GM12878 (cell line): ENCODE results near the gene CST6. TPM values are rescaled to one million over a fixed set of nuclear protein-coding genes. Genes with fewer than 3 reads are reported as not detected.

Experiments used
- ATAC-seq: fragments of 200-7000 bp; cut with Tn5 transposase; 3 replicates; pipeline ENCODE4 v1.9.1; 2020; ENCODE audit warnings: mild to moderate bottlenecking, moderate library complexity
- BruUV-seq: library from RNA; stranded (reverse); fragments of 400-500 nt; replicated peaks from 2 replicates; lab custom pipeline; 2021; lab: Mats Ljungman, UMichigan
- CTCF ChIA-PET: fragments of 300-600 bp; sonication (Branson Sonifier 250); formaldehyde crosslinking; extraction: SDS; loops from one replicate; lab custom pipeline; 2021; ENCODE audit warnings: inconsistent platforms; lab: Yijun Ruan, JAX
- POLR2A ChIA-PET: fragments of 350-600 bp; formaldehyde crosslinking; extraction: SDS; loops from one replicate; lab custom pipeline; 2021; ENCODE audit warnings: inconsistent platforms; lab: Charles Lee
- RAD21 ChIA-PET: fragments of 300-600 bp; sonication (Branson Sonifier 250); formaldehyde crosslinking; loops from one replicate; lab custom pipeline; 2023; ENCODE audit warnings: antibody characterized with exemption; ENCODE audit not compliant: unreplicated experiment; lab: Charles Lee
- SMC1A ChIA-PET: fragments of 300-600 bp; sonication (Branson Sonifier 250); formaldehyde crosslinking; loops from one replicate; lab custom pipeline; 2023; ENCODE audit not compliant: unreplicated experiment, uncharacterized antibody; lab: Charles Lee
- DNase-seq: peaks from one replicate; pipeline ENCODE4 v3.0.0-alpha.2; 2011; ENCODE audit warnings: low read depth, low spot score
- FAIRE-seq: peaks from 3 replicates; lab custom pipeline; 2011; peaks lifted over from hg19 to GRCh38; lab: Jason Lieb, UNC
- H2AFZ ChIP-seq: 2 replicates; pipeline ENCODE4 v1.6.0; 2011; ENCODE audit warnings: low read depth, low read length, control low read depth; ENCODE audit not compliant: control insufficient read depth
- H3K27ac ChIP-seq: 2 replicates; pipeline ENCODE4 v1.5.1; 2011; ENCODE audit warnings: control low read depth; ENCODE audit not compliant: control insufficient read depth, insufficient read depth
- H3K27me3 ChIP-seq, 2 experiments: replicated peaks in 1 of 2; 2 replicates each; pipeline versions ENCODE4 v1.6.0 to v1.6.1; 2011; ENCODE audit warnings: low read length in 1 of 2; ENCODE audit not compliant: control insufficient read depth in 2 of 2, insufficient read depth in 2 of 2
- H3K36me3 ChIP-seq, 2 experiments: 2 replicates each; pipeline ENCODE4 v1.5.1; 2011; ENCODE audit warnings: low read length in 1 of 2; ENCODE audit not compliant: control insufficient read depth in 2 of 2, insufficient read depth in 2 of 2
- H3K4me1 ChIP-seq: 2 replicates; pipeline ENCODE4 v1.6.1; 2011; ENCODE audit warnings: mild to moderate bottlenecking, low read length, moderate library complexity, mixed read lengths; ENCODE audit not compliant: control insufficient read depth, insufficient read depth
- H3K4me2 ChIP-seq: 2 replicates; pipeline ENCODE4 v1.6.0; 2011; ENCODE audit warnings: control low read depth; ENCODE audit not compliant: control insufficient read depth, insufficient read depth
- H3K4me3 ChIP-seq: fragments of 200-600 bp; sonication (generic); 2 replicates; pipeline ENCODE4 v1.5.1; 2016
- H3K79me2 ChIP-seq: 2 replicates; pipeline ENCODE4 v1.6.0; 2011; ENCODE audit warnings: low read length; ENCODE audit not compliant: control insufficient read depth, insufficient read depth
- H3K9ac ChIP-seq: 2 replicates; pipeline ENCODE4 v1.8.0; 2011; ENCODE audit warnings: low read length, control low read depth, mixed read lengths; ENCODE audit not compliant: control insufficient read depth, insufficient read depth
- H3K9me3 ChIP-seq: replicated peaks from 3 replicates; pipeline ENCODE4 v1.5.1; 2011; ENCODE audit warnings: mild to moderate bottlenecking, low read length; ENCODE audit not compliant: control insufficient read depth, insufficient read depth
- H4K20me1 ChIP-seq: 2 replicates; pipeline ENCODE4 v1.6.0; 2011; ENCODE audit not compliant: control insufficient read depth, insufficient read depth
- JUND ChIP-seq: IDR thresholded peaks from 2 replicates; pipeline ENCODE4 v1.6.1; 2012; ENCODE audit warnings: low read depth, mild to moderate bottlenecking, low read length, improper control_type of control experiment, moderate library complexity
- USF1 ChIP-seq: IDR thresholded peaks from 2 replicates; pipeline ENCODE4 v1.6.1; 2011; ENCODE audit warnings: borderline replicate concordance, low read depth, mild to moderate bottlenecking, moderate library complexity, mixed read lengths, low read length; ENCODE audit not compliant: insufficient read depth; ENCODE audit errors: extremely low read length
- ZZZ3 ChIP-seq: IDR thresholded peaks from 2 replicates; pipeline ENCODE4 v1.6.1; 2011; ENCODE audit warnings: low read depth; ENCODE audit not compliant: control insufficient read depth, insufficient read length
- WGBS: methylation state at CpG from one replicate; pipeline ENCODE4 v1.1.6; 2016; ENCODE audit warnings: low lambda C conversion rate; ENCODE audit not compliant: insufficient replicate concordance, insufficient coverage; ENCODE audit errors: missing lambda C conversion rate; 5-methylcytosine and 5-hydroxymethylcytosine counted together
- in situ Hi-C: fragments of 300-500 bp; cut with MboI; formaldehyde crosslinking; loops from 9 replicates; pipeline ENCODE4 v1.14.3; 2018; ENCODE audit warnings: mixed read lengths
- intact Hi-C: fragments of 100-400 bp; cut with micrococcal nuclease; formaldehyde crosslinking; loops from one replicate; pipeline ENCODE4 v1.14.2; 2022; ENCODE audit not compliant: unreplicated experiment
- polyA plus RNA-seq, 11 experiments: library from polyadenylated mRNA; depleted of rRNA in 4 of 11; unstranded in 6 of 11; stranded (reverse) in 5 of 11; fragments of >200 nt; fragmentation: Nextera tagmentation in 4 of 11; fragmentation: Illumina TruSeq in 1 of 11; extraction: Ambion mirVana in 4 of 11; extraction: Trizol in 1 of 11; gene quantifications; 1 replicate in 1 of 11; 2 replicates in 10 of 11; pipeline versions ENCODE4 v1.2.1 to v1.2.3, GENCODE V29; 2011 to 2016; ENCODE audit warnings: inconsistent platforms in 2 of 11, missing spikeins in 2 of 11, low read depth in 1 of 11
- total RNA-seq, 4 experiments: library from RNA; depleted of rRNA in 3 of 4; stranded (reverse); fragments of >200 nt in 3 of 4; fragmentation: Illumina TruSeq in 1 of 4; extraction: Trizol in 1 of 4; gene quantifications; 2 replicates each; pipeline versions ENCODE4 v1.2.1 to v1.2.3, GENCODE V29; 2013 to 2021

The CST6 gene
- total and polyA plus RNA-seq, 10 of the 15 experiments (the other 5 are each of a cell fraction or from before 2014, with no cell fraction given) = not detected

- no peak for DNase-seq
- ChIA-PET RAD21 (no interaction called here), CTCF (interaction anchor here (0.5 to 1.2 kb wide), 2 partner anchors 84 to 764 kb away, joined by 3 to 5 read pairs; no protein-coding TSS in a partner anchor), POLR2A (interaction anchor here (1.0 kb wide), 1 partner anchor 41 kb away, joined by 7 read pairs; no protein-coding TSS in a partner anchor), SMC1A (no interaction called here)
- Histone ChIP-seq H3K27me3 (no peaks in the 10 kb centered on the region), H3K9me3 (no peaks in the 10 kb centered on the region), H3K4me1 (no peaks in the 10 kb centered on the region), H3K27ac (no peak overlapping the region), H3K4me3 (no peak overlapping the region), H3K36me3 (peaks cover 33 to 35% of the 10 kb centered on the region in 2 experiments; a peak in 3 of 4 replicates), H3K9ac (no peak overlapping the region), H3K4me2 (no peak overlapping the region), H4K20me1 (no peaks in the 10 kb centered on the region; the same call in 1 of the 2 replicates), H3K79me2 (peaks cover 6% of the 10 kb centered on the region), H2AFZ (no peak overlapping the region)
- WGBS = 81% methylated on average over 15 of the region's 15 CpGs
- TF ChIP-seq USF1 (no peak), JUND (no peak), ZZZ3 (no peak)
- in situ Hi-C loops = no loop called here
- no peak for ATAC-seq
- no peak for FAIRE-seq
- intact Hi-C loops = no loop called here
- BruUV-seq = no TSS peak
Measured at GRCh38 chr11:65968600-65969482, 43.0 kb upstream of the CST6 start.
